ENCODE data around the gene CDH1.

Gene CDH1

DNA sequence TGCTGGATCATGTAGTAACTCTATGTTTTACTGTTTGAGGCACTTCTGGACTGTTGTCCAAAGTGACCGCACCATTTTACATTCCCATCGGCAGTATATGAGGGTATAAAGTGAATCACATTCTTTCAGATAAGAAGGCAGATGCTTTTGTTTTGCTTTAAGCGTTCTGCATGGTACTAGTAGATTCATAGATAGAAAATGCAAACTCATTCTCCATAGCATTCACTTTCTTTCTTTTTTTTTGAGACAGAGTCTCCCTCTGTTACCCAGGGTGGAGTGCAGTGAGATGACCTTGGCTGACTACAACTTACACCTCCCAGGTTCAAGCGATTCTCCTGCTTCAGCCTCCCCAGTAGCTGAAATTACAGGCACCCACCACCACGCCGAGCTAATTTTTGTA lies 146.6 kb downstream of the CDH1 start:
- Histone ChIP-seq H3K36me3 (ENCODE audit: control insufficient read depth, insufficient read depth, low read length) (no peaks in the 10 kb centered on the region), H3K4me1 (ENCODE audit: control insufficient read depth, insufficient read depth, low read length) (no peaks in the 10 kb centered on the region), H3K27me3 (ENCODE audit: control insufficient read depth, insufficient read depth, low read length) (no peaks in the 10 kb centered on the region), H3K9me3 (ENCODE audit: control insufficient read depth, insufficient read depth, low read length) (no peaks in the 10 kb centered on the region), H3K4me3 (ENCODE audit: low read length) (no peak overlapping the region), H3K27ac (ENCODE audit: low read length) (no peak overlapping the region)
- DNase-seq (ENCODE audit: low read depth, low spot score), result no peak
- WGBS (ENCODE audit: insufficient coverage, insufficient read length), result no CpG with 5 or more reads among the region's 6 CpGs

GRCh38 chr16:68884401-68884800 lies 147.3 kb downstream of the CDH1 start:
- no peak for DNase-seq (ENCODE audit: low read depth, low spot score)
- H3K27me3 ChIP-seq (ENCODE audit: control insufficient read depth, insufficient read depth, low read length), result no peaks in the 10 kb centered on the region
- H3K4me1 ChIP-seq (ENCODE audit: control insufficient read depth, insufficient read depth, low read length), result no peaks in the 10 kb centered on the region
- no peaks in the 10 kb centered on the region for H3K36me3 ChIP-seq (ENCODE audit: control insufficient read depth, insufficient read depth, low read length)
- no peak overlapping the region for H3K27ac ChIP-seq (ENCODE audit: low read length)
- no peak overlapping the region for H3K4me3 ChIP-seq (ENCODE audit: low read length)
- WGBS (ENCODE audit: insufficient coverage, insufficient read length), result no CpG with 5 or more reads among the region's 1 CpG
- H3K9me3 ChIP-seq (ENCODE audit: control insufficient read depth, insufficient read depth, low read length), result no peaks in the 10 kb centered on the region

Measured in iPS DF 6.9 (cell line).